ENCODE measurements around the gene STRAP.

GRCh38 chr12:15910468-15910863 lies 28.3 kb downstream of the STRAP start:
- no peak for TF ChIP-seq SMC3 (IDR thresholded peaks at IDR 0.05; ENCODE audit: low read depth, low read length)
- TF ChIP-seq CTCF (conservative IDR thresholded peaks at IDR 0.05; ENCODE audit: low read depth, low read length): no peak

Measured in IMR-90 (cell line).